Activated CD8-positive, alpha-beta T cell treated with anti-CD3 and anti-CD28 coated beads for 36 hours (primary cell): ENCODE data around the gene GRIPAP1. TPM values are rescaled to one million over a fixed set of nuclear protein-coding genes. Genes with fewer than 3 reads are reported as not detected.

ENCODE experiments used
- ATAC-seq: fragments of 200-7000 bp; cut with Tn5 transposase; one replicate; pipeline ENCODE4 v1.10.0; 2021; ENCODE audit warnings: mild to moderate bottlenecking, moderate library complexity
- CTCF ChIA-PET: fragments of 350-600 bp; sonication (Branson Sonifier 250); formaldehyde crosslinking; loops from one replicate; lab custom pipeline; 2021; ENCODE audit warnings: antibody characterized with exemption; lab: Charles Lee
- POLR2A ChIA-PET: fragments of 350-600 bp; sonication (Branson Sonifier 250); formaldehyde crosslinking; loops from one replicate; lab custom pipeline; 2021; ENCODE audit warnings: antibody characterized with exemption; lab: Charles Lee
- DNase-seq: peaks from one replicate; pipeline ENCODE4 v3.0.0-alpha.2; 2020
- H3K27ac Mint-ChIP-seq: one replicate; pipeline ENCODE4 v1.8.0; 2021; ENCODE audit warnings: mild to moderate bottlenecking, mixed read lengths
- H3K27me3 Mint-ChIP-seq: one replicate; pipeline ENCODE4 v1.8.0; 2021; ENCODE audit warnings: mixed read lengths
- H3K36me3 Mint-ChIP-seq: one replicate; pipeline ENCODE4 v1.8.0; 2021; ENCODE audit warnings: low read depth, mixed read lengths
- H3K4me1 Mint-ChIP-seq: one replicate; pipeline ENCODE4 v1.8.0; 2021; ENCODE audit warnings: low read depth, mixed read lengths
- H3K4me3 Mint-ChIP-seq: one replicate; pipeline ENCODE4 v1.8.0; 2021; ENCODE audit warnings: mild to moderate bottlenecking, moderate library complexity, mixed read lengths
- H3K9me3 Mint-ChIP-seq: one replicate; pipeline ENCODE4 v1.8.0; 2021; ENCODE audit warnings: mixed read lengths
- CTCF ChIP-seq: fragments of 200-600 bp; IDR thresholded peaks from one replicate; pipeline ENCODE4 v1.8.0; 2022; ENCODE audit warnings: antibody characterized with exemption, mild to moderate bottlenecking
- intact Hi-C: fragments of 100-400 bp; cut with micrococcal nuclease; formaldehyde crosslinking; loops from one replicate; pipeline ENCODE4 v1.10.0; 2022
- total RNA-seq, 2 experiments: library from RNA; stranded (reverse); gene quantifications; one replicate each; pipeline ENCODE4 v1.2.3, GENCODE V29; 2021

The GRIPAP1 gene
- total RNA-seq, 2 experiments from 2014 or later, result 64.3 to 67.7 TPM

- Mint-ChIP-seq H3K36me3 (peaks cover 16% of the 10 kb centered on the region), H3K27me3 (no peaks in the 10 kb centered on the region), H3K27ac (peak overlapping the region; percentile 95), H3K4me1 (peaks cover 31% of the 10 kb centered on the region), H3K9me3 (no peaks in the 10 kb centered on the region), H3K4me3 (peak overlapping the region; percentile 94)
- TF ChIP-seq CTCF, result no peak
- ChIA-PET POLR2A (interaction anchor here (0.7 to 1.4 kb wide), 4 partner anchors 40 to 129 kb away, joined by 4 to 5 read pairs (median 4); partner anchors contain the start of genes GRIPAP1 and OTUD5), CTCF (interaction anchor here (0.8 to 1.4 kb wide), 2 partner anchors 65 to 70 kb away, joined by 4 to 7 read pairs; partner anchors contain the start of gene KCND1)
- DNase-seq, result no peak
- intact Hi-C loops, result loop anchor here (5.0 kb wide), 1 partner anchor 70 kb away; the partner anchor contains the start of gene KCND1
- no peak for ATAC-seq
Measured at GRCh38 chrX:49041744-49042580, 39.9 kb upstream of the GRIPAP1 start.

GRCh38 chrX:49040376-49040955 is 38.4 kb upstream of the GRIPAP1 start:
- no peak for DNase-seq
- Mint-ChIP-seq H3K4me1 (peaks cover 31% of the 10 kb centered on the region), H3K4me3 (peak overlapping the region; percentile 43), H3K27me3 (no peaks in the 10 kb centered on the region), H3K27ac (peak overlapping the region; percentile 36), H3K9me3 (no peaks in the 10 kb centered on the region), H3K36me3 (peaks cover 16% of the 10 kb centered on the region)
- ChIA-PET CTCF (no interaction called here), POLR2A (no interaction called here)
- intact Hi-C loops, result loop anchor here (5.0 kb wide), 1 partner anchor 68 kb away; the partner anchor contains the start of gene KCND1
- no peak for ATAC-seq
- no peak for TF ChIP-seq CTCF

GRCh38 chrX:49039598-49040375 is 37.7 kb upstream of the GRIPAP1 start:
- ChIA-PET POLR2A (no interaction called here), CTCF (interaction anchor here (0.8 kb wide), 1 partner anchor 68 kb away, joined by 3 read pairs; the partner anchor contains the start of gene KCND1)
- peak overlapping the region; percentile 43 for H3K4me3 Mint-ChIP-seq
- ATAC-seq (no peak), DNase-seq (peak; percentile 50)
- peaks cover 31% of the 10 kb centered on the region for H3K4me1 Mint-ChIP-seq
- H3K27ac Mint-ChIP-seq, result peak overlapping the region; percentile 36
- no peaks in the 10 kb centered on the region for H3K27me3 Mint-ChIP-seq
- peaks cover 17% of the 10 kb centered on the region for H3K36me3 Mint-ChIP-seq
- H3K9me3 Mint-ChIP-seq, result no peaks in the 10 kb centered on the region
- no peak for TF ChIP-seq CTCF
- intact Hi-C loops, result loop anchor here (5.0 kb wide), 1 partner anchor 67 kb away; the partner anchor contains the start of gene KCND1

GRCh38 chrX:49037883-49038475 is 35.9 kb upstream of the GRIPAP1 start:
- no peak for TF ChIP-seq CTCF
- CTCF ChIA-PET, result no interaction called here
- Mint-ChIP-seq H3K27me3 (no peaks in the 10 kb centered on the region), H3K27ac (peak overlapping the region; percentile 30), H3K36me3 (peaks cover 19% of the 10 kb centered on the region), H3K4me3 (no peak overlapping the region), H3K9me3 (no peaks in the 10 kb centered on the region), H3K4me1 (peaks cover 24% of the 10 kb centered on the region)
- intact Hi-C loops, result no loop called here
- POLR2A ChIA-PET, result no interaction called here
- no peak for DNase-seq
- no peak for ATAC-seq
